Erythroblast (primary cell): ENCODE measurements around the gene CFAP77.

ENCODE experiments used
- GATA1 ChIP-seq: IDR thresholded peaks from 2 replicates; pipeline ENCODE4 v1.6.1; 2011; ENCODE audit warnings: low read depth, mild to moderate bottlenecking, control low read depth, low read length, moderate library complexity
- POLR2A ChIP-seq: IDR thresholded peaks from 2 replicates; pipeline ENCODE4 v1.6.1; 2011; ENCODE audit warnings: mild to moderate bottlenecking, low read length

DNA sequence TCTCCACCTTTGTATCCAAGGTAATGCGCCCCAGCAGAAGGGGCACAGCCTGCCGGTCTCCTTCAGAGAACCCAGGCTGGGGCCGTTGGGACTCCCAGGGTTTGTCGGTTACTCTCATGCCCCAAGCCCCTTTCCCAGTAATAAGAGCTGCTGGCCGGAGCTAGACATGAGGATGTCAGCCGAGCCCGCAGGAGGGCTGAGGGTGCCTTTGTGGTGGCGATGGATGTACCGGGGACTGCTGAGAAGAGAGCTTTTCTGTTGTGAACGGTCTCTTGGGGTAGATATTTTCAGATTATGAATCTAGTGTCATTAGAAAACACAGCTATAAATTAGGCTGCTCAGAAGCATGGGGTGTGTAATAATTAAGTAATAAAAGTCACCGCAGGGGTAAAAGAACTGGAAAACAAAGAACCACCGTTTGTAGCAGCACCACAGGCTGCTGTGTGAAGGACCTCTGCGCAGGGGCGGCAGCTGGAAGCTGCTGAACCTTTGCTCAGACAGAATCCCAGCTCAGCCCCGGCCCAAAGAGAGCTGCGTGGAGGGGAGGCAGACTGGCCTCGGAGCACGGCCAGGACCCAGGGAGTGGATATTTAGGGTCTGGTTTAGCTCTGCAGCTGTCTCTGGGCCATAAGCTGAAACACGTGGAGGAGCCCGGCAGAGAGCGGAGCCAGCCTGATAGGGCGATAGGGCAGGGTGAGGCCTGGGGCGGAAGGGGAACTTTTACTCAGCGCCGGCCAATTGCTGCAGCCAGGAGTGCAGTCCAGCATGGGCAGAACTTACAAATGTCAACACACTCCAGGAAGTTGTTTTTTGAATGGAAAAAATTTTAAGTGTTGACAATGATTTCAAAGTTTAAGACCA, 121.9 kb downstream of the CFAP77 start:
- TF ChIP-seq POLR2A (no peak), GATA1 (no peak)
